Stimulated activated CD4-positive, alpha-beta T cell treated with anti-CD3 and anti-CD28 coated beads, Interleukin-1b, Interleukin-23, amount 100 ng/mL, for 1 hour (primary cell): ENCODE results near the gene PELI2.

Source experiments
- DNase-seq, 2 donors: peaks; one replicate each; pipeline ENCODE4 v3.0.0-alpha.2; 2020; ENCODE audit warnings: low read depth in 2 of 2

The PELI2 gene

GRCh38 chr14:56119201-56119981 lies 1.2 kb downstream of the PELI2 start:
- peak in 1 of 2 donors; percentile 0 for DNase-seq

- DNase-seq: no peak
Observed at GRCh38 chr14:56120091-56120691, 2.0 kb downstream of the PELI2 start.

- DNase-seq: no peak
Observed at GRCh38 chr14:56121816-56122215, 3.6 kb downstream of the PELI2 start.

GRCh38 chr14:56122301-56122700 lies 4.1 kb downstream of the PELI2 start:
- no peak for DNase-seq

- no peak for DNase-seq
Observed at GRCh38 chr14:56124327-56124726, 6.1 kb downstream of the PELI2 start.

- DNase-seq: no peak
Observed at GRCh38 chr14:56125772-56126636, 7.8 kb downstream of the PELI2 start.

- no peak for DNase-seq
Observed at GRCh38 chr14:56126637-56126913, 8.4 kb downstream of the PELI2 start.

- no peak for DNase-seq
Observed at GRCh38 chr14:56127156-56127555, 8.9 kb downstream of the PELI2 start.

- no peak for DNase-seq
Observed at GRCh38 chr14:56129092-56129491, 10.9 kb downstream of the PELI2 start.

GRCh38 chr14:56129933-56130332 lies 11.7 kb downstream of the PELI2 start:
- DNase-seq: no peak

GRCh38 chr14:56131004-56131864 lies 13.0 kb downstream of the PELI2 start:
- no peak for DNase-seq

- no peak for DNase-seq
Observed at GRCh38 chr14:56131865-56132833, 13.9 kb downstream of the PELI2 start.

GRCh38 chr14:56133547-56133946 lies 15.3 kb downstream of the PELI2 start:
- no peak for DNase-seq

- no peak for DNase-seq
Observed at GRCh38 chr14:56135001-56135400, 16.8 kb downstream of the PELI2 start.

- DNase-seq: no peak
Observed at GRCh38 chr14:56135668-56136067, 17.5 kb downstream of the PELI2 start.

GRCh38 chr14:56136571-56137452 lies 18.6 kb downstream of the PELI2 start:
- no peak for DNase-seq

GRCh38 chr14:56137453-56137807 lies 19.2 kb downstream of the PELI2 start:
- DNase-seq: no peak

GRCh38 chr14:56137849-56138248 lies 19.6 kb downstream of the PELI2 start:
- DNase-seq: no peak

- no peak for DNase-seq
Observed at GRCh38 chr14:56138928-56139327, 20.7 kb downstream of the PELI2 start.

- no peak for DNase-seq
Observed at GRCh38 chr14:56142314-56142713, 24.1 kb downstream of the PELI2 start.
